NOMO-1 (cell line): ENCODE results near the gene SCYGR6.

Experiments used
- DNase-seq, 2 experiments: peaks; one replicate each; lab custom pipeline; 2025; ENCODE audit not compliant: unreplicated experiment in 2 of 2; lab: John Stamatoyannopoulos, UW

SCYGR6 gene

GRCh38 chr2:227716501-227716900 is 8.1 kb downstream of the SCYGR6 start:
- no peak for DNase-seq

GRCh38 chr2:227713291-227713690 is 11.3 kb downstream of the SCYGR6 start:
- no peak for DNase-seq

- no peak for DNase-seq
Observed at GRCh38 chr2:227710986-227711385, 13.6 kb downstream of the SCYGR6 start.

GRCh38 chr2:227707390-227707789 is 17.2 kb downstream of the SCYGR6 start:
- DNase-seq: no peak

- DNase-seq: no peak
Observed at GRCh38 chr2:227706859-227707258, 17.7 kb downstream of the SCYGR6 start.

GRCh38 chr2:227703961-227704360 is 20.6 kb downstream of the SCYGR6 start:
- no peak for DNase-seq

- no peak for DNase-seq
Observed at GRCh38 chr2:227703280-227703732, 21.3 kb downstream of the SCYGR6 start.

GRCh38 chr2:227701556-227701955 is 23.0 kb downstream of the SCYGR6 start:
- DNase-seq: no peak

GRCh38 chr2:227696990-227697679 is 27.4 kb downstream of the SCYGR6 start:
- no peak for DNase-seq

- no peak for DNase-seq
Observed at GRCh38 chr2:227687189-227687588, 37.4 kb downstream of the SCYGR6 start.

- no peak for DNase-seq
Observed at GRCh38 chr2:227684258-227684657, 40.3 kb downstream of the SCYGR6 start.

GRCh38 chr2:227677928-227678327 is 46.6 kb downstream of the SCYGR6 start:
- no peak for DNase-seq

GRCh38 chr2:227674485-227674884 is 50.1 kb downstream of the SCYGR6 start:
- DNase-seq: no peak
